GM21423 (cell line): Measurements from ENCODE around the gene VTI1A.

Source experiments
- ATAC-seq: cut with Tn5 transposase; IDR thresholded peaks from one replicate; pipeline ENCODE4 v1.9.1; 2021; ENCODE audit warnings: mild to moderate bottlenecking, moderate library complexity; ENCODE audit not compliant: unreplicated experiment

The VTI1A gene

DNA sequence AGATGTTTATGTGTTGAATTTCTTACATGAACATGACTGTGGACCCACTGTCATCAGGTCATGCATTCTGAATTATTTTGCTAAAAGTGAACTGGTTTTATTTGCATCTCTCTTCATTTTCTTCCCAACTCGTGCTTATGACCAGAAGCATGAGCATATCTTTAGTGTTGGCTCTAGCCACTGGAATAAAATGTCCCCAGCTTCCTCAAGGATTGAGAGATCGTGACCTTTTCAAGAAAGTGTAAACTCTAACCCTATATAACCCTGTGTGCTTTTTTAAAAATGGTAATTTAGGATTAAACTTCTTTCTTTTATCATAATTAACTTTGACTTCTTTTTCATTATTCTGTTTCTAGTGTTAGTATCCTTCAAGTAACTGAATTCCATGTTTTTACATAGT is 55.5 kb downstream of the VTI1A start:
- no peak for ATAC-seq

DNA sequence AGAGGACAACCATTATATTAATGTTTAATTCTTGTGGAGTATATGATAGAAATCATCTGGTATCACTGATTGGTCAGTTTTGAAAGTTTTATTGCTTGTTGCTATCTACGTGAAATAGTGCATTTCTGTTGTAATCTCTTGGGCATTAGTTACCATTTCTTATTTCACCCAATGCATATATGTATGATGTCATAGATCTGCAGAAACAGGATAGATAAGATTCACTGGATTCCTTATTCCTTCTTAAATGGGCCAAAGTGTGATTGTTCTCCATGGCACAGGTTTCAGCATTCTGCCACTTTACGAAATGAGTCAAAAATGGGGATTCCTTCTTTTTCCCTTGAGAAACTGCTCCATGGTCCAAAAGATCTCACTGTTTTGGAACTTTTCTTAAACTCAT is 56.6 kb downstream of the VTI1A start:
- no peak for ATAC-seq

DNA sequence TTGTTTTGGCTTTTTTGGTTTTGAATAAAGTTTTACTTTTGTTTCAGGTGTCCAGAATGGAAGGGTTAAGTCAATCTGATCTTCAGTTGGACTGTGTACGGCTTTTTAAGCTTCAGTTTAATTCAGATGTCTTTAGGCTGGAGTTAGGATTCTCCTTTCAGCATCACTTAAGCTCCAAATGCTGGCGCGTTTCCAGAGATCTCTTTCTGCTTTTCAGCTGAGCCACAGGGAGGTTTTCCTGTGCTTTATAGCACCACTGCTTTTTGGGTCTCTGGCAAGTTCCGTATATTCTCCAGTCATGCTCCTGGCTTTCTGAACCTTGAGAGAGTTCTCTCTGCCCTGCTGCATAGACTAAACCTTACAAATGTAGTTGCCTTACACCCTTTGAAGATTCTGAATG is 60.0 kb downstream of the VTI1A start:
- no peak for ATAC-seq

DNA sequence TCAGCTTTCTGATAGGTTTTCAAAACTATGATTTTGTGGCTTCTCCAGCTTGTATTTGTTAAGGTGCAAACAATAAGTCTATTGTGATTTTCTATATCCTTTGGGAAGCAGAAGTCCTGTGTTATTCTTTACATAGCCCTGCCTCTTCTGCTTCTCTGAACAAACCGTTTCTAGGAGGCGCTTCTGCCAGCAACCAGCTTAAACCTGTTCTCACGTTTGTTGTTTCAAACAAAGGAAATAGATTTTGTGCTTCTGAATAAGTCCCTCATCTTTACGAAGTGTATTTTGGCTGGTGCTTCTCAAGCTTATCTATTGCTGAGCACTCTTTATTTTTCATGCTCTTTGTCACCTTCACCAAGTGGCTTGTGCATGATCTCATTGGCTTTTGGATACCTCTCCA is 61.0 kb downstream of the VTI1A start:
- no peak for ATAC-seq

DNA sequence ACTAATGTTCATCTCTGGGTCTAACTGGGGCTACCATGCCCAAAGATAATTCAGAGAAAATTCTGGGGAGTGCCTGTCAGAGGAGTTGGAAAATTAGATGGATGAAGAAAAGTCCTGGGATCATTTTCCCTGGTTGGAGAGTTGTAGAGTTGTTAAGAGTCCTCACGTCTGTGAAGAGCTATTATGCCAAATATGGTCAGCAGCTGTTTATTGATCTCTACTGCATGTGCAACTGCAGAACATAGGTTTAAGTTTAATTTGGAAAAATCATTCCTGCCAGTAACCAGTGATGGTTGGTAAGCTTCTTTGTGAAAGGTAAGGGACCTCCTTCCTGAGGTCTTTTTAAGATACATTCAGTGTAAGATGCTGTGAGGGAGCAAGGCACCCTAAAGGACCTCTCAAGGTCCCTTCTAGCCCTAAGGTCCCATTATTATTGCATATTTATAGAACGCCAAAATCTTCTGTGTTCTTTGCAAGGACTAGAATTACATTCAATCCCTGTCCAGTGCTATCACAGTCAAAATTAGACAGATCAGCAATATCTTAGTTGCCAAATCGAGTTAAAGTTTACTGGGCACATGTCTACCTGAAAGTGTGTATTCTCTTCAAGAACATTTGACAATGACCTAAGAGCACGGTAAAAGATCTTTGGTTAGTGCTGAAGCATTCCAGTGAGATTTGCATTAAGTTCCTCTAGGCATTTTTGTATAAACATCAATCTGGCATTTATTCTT is 62.7 kb downstream of the VTI1A start:
- ATAC-seq = no peak

DNA sequence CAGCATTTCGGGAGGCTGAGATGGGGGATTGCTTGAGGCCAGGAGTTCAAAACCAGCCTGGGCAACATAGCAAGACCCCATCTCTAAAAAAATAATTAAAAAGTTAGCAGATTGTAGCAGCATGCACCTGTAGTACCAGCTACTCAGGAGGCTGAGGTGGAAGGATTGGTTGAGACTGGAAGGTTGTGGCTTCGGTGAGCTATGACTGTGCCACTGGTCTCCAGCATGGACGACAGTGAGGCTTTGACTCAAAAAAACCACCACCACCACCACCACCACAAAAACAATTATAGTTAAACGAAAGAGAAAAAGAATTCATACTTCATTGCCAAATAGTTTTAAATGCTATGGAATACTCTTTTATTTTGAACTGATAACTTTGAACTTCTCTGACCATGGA is 63.4 kb downstream of the VTI1A start:
- no peak for ATAC-seq

DNA sequence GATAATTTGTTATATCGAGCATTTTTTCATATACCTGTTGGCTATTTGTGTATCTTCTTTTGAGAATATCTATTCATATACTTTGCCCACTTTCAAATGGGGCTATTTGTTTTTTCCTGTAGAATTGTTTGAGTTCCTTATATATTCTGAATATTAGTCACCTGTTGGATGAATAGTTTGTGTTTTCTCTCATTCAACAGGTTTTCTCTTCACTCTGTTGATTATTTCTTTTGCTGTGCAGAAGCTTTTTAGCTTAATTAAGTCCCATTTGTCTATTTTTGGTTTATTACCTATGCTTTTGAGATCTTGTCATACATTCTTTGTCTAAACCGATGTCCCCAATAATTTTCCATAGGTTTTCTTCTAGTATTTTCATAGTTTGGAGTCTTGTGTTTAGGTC is 65.3 kb downstream of the VTI1A start:
- ATAC-seq = no peak

DNA sequence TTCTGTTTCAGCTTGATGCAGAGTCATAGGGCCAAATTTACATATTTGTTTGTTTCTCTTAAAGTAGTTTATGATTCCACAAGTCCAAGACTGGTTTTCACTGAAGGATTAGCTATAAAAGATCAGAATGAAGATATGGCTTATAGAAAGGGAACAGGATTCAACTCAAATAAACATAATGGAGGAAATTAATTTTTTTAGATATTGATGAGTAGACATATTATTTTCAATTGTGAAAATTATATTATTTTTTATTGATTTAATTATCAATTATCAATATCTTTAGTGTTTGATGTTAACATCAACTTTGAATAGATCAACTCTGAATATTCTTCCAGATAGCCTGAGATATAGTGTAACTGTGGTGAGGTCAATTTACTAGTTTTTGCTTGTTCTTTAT is 68.1 kb downstream of the VTI1A start:
- no peak for ATAC-seq

DNA sequence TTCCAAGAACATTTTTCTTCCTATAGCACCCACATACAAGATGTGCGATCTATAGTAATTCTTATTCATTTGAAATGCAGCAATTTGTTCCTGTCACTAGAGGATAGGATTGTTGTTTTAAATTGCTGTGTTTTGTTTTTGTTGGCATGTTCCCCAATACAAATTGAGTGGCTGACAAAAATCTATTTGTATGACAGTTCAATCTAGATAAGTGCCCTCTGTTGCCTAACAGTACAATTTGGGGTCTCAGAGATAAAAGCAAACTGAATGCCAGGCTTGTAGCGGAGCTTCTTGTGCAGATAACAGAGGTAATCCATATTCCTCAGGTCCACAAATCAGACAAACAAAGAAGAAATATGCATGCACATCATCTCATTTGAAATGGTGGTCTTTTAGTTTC is 68.8 kb downstream of the VTI1A start:
- no peak for ATAC-seq

DNA sequence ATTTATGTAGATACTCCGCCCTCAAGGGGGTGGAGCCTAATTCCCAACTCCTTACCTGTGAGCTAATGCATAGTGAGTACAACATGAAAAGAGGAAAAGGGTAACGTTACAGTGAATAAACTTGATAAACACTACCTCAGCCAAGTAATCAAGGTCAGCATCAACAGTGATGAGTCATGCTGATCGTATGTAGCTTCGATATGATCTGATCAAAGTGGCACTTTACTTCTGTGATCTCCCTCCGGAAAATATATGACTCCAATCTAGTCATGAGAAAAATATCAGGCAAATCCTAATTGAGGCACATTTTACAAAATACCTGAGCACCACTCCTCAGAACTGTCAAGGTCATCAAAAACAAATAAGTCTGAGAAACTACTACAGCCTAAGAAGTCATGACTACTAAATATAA is 70.4 kb downstream of the VTI1A start:
- ATAC-seq = no peak

DNA sequence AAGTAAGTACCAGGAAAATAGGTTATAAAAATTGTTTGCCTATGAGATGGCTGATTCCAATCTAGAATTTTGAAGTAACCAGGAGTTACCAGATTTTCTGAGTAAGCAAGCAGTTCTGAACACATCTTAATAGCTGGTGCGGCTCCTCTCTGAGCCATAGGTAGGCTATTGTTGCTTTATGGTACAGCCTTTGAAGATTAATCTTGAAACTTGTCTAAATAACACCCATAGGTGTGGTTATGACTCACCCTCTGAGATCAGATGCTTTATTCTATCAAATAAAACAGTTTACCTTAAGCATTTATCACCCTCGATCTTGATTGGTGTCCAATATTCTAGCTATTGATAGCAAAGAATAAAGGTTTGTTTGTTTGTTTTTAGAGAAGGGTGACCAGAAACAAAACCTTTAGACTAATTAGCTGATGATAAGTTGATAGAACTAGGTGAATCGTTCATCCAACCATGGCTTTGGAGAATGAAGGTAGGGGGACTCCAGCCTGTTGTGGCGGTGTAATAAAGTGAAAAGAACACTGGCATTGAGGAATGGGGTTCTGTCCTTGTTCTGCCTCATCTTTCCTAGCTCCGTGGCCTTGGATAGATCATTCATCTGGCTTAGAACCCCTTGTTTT is 72.2 kb downstream of the VTI1A start:
- peak; percentile 76 for ATAC-seq

DNA sequence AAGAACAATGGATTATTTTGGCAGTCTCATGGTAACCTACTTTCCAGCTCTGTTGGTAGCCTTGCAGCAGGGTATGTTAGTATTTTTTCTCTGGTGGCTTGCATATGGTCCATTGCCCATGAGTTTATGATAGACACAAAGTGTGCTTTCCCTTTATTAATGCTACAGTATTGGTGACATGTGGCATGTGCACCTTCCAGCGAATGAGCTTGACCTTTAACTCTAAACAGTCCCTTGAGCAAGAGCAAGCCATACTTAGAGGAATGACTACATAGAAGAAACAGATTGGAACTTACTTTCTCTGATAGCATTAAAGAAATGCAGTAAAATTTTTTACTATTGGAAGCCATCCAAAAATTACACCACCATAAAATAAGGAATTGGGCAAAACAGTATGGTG is 73.9 kb downstream of the VTI1A start:
- no peak for ATAC-seq

DNA sequence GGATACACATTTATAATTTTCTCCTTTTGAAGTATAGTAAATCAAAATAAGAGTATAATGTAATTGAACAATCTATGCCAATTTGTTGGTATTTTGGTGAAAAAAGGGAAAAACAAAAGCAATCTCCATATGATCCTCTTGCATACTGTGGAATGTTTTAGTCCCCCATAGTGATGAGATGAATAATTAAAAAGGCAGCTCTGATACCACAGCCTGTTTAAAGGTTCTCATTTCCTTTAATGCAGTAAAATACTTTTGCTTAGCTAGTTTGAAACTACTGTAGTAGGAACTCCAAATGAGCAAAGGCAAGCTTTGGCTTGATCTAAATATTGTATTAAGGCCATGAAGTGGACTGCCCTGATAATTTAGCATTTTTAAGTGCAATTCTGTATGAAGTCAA is 77.6 kb downstream of the VTI1A start:
- ATAC-seq = no peak

DNA sequence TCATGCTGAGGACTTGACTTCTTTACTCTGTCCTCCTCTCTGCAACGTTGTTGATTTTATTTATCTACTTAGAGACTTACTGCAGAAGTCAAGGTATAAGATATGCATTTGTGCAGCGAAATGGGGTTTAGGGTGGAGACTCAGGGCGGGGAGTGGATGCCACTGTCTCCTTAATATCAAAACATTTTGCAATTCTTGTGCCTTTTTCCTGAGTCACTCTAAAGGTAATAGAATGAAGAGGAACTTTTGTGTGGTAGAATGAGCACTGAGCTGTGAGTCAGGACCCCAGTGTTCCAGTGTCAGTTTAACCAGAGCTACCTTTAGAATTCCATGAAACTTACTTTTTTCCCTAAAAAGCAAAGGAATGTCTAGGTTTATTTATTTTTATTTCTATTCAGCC is 78.2 kb downstream of the VTI1A start:
- no peak for ATAC-seq

DNA sequence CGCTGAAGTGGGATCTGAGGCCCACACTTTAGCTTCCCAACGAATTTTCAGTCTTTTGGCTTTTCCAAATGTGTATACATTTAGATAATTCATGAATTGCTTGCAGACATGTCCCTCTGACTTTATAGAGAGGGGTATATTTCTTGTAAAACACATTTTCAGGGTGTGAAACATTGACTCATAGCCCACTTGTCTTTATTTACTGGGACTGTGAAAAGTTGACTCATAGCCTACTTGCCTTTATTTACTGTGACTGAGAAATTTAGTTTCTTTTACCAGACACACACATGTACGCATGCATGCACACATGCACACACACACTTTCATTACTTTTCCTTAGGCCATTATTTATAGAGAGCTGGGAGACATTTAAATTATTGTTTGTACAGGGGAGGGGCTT is 79.1 kb downstream of the VTI1A start:
- ATAC-seq = peak; percentile 83

DNA sequence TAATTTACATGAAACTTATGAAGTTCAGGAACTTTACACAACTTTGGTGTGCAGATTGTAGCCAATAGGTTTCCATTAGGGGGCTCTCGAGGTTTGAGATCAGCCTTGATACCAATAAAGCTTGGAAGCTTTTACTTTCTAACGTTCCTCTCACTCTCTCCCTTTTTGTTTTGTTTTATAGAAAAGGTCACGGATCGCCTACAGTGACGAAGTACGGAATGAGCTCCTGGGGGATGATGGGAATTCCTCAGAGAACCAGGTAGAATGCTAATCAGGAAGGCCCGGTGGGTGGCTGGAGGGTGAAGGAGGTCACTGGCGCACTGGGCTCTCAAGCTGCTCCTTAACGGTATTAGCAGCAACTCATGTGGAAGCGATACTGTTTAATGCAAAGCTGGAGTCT is 79.9 kb downstream of the VTI1A start:
- ATAC-seq = no peak

DNA sequence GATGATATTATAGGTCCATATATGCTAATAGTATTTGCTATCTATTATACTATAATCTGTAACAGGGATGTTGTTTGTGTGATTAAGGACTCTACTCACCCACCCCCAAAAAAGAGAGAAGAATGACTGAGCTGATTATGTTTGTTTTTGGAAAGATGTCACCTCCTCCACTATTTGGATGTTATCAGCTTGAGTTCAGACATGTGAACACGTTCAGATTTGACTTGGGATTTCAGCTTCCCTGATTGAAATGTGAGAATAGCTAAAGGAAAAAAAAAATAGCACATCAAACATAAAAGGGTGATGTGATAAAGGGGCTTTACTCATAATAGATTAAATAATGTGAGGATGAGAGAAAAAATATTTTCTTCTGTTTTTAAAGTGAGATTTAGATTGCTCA is 81.2 kb downstream of the VTI1A start:
- ATAC-seq = no peak

DNA sequence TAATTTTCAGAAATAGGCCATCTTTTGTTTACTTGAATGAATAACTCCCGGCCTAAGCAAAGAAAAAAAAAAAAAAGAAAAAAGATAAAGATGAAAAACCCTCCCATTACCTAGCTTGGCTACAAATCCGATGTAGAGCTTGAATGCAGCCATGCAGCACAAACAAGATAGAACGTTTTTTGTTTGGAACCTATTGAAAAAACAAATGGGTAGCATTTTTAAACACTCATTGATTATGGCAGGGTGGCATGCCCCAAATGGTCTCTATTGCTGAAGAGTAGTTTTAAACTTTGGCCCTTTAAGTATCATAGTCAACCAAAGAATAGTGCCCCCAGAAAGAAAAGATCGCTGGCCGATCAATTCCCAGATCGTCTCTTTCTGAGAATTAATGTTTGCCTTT is 84.4 kb downstream of the VTI1A start:
- ATAC-seq = no peak

DNA sequence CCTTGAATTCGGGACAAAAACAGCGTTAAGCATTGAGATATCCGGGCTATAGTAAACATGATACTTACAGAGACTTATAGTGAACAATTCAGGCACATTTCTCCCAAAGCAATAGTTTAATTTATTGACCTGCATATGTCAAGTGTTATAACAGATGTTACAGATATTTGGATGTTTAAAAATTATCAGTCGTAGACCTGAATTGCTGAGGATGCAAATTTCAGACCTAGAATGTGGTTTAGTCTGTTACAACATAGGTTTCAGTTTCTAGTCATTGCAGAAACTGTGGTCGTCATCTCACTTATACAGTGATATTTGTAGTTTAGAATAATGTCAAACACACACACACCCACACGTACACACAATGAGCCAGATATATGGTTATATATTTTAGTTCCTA is 85.2 kb downstream of the VTI1A start:
- ATAC-seq = peak; percentile 98

DNA sequence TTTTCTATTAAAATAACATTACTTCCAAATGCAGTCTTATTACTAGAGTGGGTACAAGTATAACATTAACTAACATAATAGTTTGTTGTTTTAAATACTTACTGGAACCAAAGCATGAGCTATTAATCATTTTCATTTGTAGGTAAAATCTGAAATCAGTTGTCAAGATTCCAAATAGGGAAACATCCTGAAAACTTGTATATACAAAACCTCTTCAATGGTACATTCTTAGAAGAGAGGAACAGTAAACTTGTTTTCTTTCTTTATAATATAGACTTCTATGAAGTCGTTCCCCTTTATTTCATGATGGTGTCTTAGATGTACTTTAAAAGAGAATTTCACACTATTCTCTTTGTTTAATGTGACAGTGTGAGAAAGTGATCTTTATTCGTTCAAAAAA is 85.9 kb downstream of the VTI1A start:
- no peak for ATAC-seq

DNA sequence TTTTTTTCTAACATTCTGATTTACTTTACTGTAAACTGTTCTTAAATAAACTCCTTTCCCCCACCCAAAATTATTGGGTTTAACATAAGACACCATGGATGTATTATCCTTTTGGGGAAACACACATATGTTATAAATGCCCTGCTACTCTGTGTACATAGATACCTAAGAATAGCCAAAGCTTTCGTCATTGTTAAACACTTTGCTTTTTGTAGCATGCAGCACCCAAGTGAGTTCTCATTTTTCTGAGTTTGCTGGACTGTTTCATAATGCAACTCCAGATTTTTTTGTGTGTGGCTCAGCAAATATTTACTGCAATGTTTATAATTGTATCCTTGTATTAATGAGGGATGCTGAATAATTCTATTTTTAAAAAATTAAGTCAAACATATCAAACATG is 86.9 kb downstream of the VTI1A start:
- no peak for ATAC-seq

DNA sequence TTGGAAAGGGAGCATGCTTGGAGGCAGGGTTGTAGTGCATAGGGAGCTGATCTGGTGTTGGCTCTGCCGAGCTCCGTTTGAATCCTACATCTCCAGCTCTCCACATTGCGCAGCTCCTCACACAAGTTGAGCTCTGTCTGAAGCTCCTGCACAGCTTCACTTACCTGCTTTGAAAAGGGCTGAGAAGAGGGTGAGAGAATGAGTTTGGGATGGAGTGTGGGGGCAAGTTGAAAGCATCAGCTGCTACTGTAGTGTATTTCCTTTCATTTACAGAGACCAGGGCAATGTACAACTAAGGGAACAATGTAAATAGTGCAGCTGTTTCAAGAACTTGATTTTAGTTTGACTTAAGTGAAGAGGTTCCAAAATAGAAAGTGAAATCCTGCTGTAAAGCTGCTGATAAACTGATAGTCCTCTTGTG is 88.5 kb downstream of the VTI1A start:
- ATAC-seq = peak; percentile 41

DNA sequence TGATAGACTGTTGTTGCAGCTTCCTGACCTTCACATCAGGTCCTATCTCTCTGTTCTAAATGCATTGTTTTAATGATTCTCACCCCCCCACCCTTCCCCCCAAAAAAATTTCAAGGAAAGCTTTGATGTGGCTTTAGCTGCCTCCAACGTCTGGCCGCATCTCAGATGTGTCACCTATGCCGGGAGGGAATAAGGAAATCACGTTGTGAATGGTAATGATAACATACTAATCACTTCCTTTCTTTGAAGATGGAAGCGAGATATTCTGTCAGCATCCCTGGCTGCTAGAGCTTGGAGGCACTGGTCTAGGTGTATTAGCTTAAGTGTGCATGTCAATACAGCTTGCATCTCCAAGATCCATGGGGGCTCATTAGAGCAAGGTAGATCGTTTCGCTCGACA is 89.6 kb downstream of the VTI1A start:
- ATAC-seq = no peak
